ENCODE data around the gene CD320.

GRCh38 chr19:8259142-8259921, 48.8 kb downstream of the CD320 start:
- TF ChIP-seq CTCF (IDR thresholded peaks at IDR 0.05) (no peak), POLR2A (IDR thresholded peaks at IDR 0.05) (no peak)
